K562 (cell line): ENCODE results near the gene SDHAF3. TPM values are rescaled to one million over a fixed set of nuclear protein-coding genes. Genes with fewer than 3 reads are reported as not detected.

Experiments used
- ATAC-seq: fragments of 200-7000 bp; cut with Tn5 transposase; 3 replicates; pipeline ENCODE4 v1.9.1; 2020; ENCODE audit warnings: moderate library complexity
- BruUV-seq: library from RNA; stranded (reverse); fragments of 400-500 nt; replicated peaks from 2 replicates; lab custom pipeline; 2021; lab: Mats Ljungman, UMichigan
- CTCF ChIA-PET: fragments of 300-600 bp; formaldehyde crosslinking; extraction: SDS; loops from one replicate; lab custom pipeline; 2021; ENCODE audit warnings: low intra/inter-chr PET ratio; lab: Yijun Ruan, JAX
- POLR2A ChIA-PET: fragments of 300-600, 350-650 bp; sonication (Branson Sonifier 250); formaldehyde crosslinking; extraction: SDS; loops from one replicate; lab custom pipeline; 2021; ENCODE audit warnings: antibody characterized with exemption, inconsistent platforms; lab: Yijun Ruan, JAX
- DNase-seq, 4 experiments: peaks; one replicate each; pipeline versions ENCODE4 v3.0.0 to v3.0.0-alpha.2; 2011 to 2018; ENCODE audit warnings: low spot score in 3 of 4, mixed read lengths in 3 of 4; ENCODE audit errors: extremely low read depth in 1 of 4
- FAIRE-seq: peaks from 2 replicates; lab custom pipeline; 2011; peaks lifted over from hg19 to GRCh38; lab: Jason Lieb, UNC
- H2AFZ ChIP-seq: 2 replicates; pipeline ENCODE4 v1.6.0; 2011; ENCODE audit warnings: low read depth, low read length, control low read depth, inconsistent platforms
- H3K27ac ChIP-seq: fragments of 200-600 bp; 3 replicates; pipeline ENCODE4 v1.8.0; 2011; ENCODE audit warnings: low read depth, mild to moderate bottlenecking, control low read depth, inconsistent platforms, low read length, moderate library complexity, mixed read lengths; ENCODE audit errors: extremely low read depth
- H3K27me3 ChIP-seq, 2 experiments: fragments of 300-600 bp in 1 of 2; 2 replicates in 1 of 2; 3 replicates in 1 of 2; pipeline versions ENCODE4 v1.6.0 to v1.8.0; 2011; ENCODE audit warnings: inconsistent platforms in 2 of 2, low read length in 2 of 2, mild to moderate bottlenecking in 1 of 2, mixed read lengths in 1 of 2, moderate library complexity in 1 of 2; ENCODE audit not compliant: control insufficient read depth in 2 of 2, insufficient read depth in 2 of 2
- H3K36me3 ChIP-seq: fragments of 300-600 bp; 3 replicates; pipeline ENCODE4 v1.8.0; 2011; ENCODE audit warnings: mild to moderate bottlenecking, low read length, inconsistent platforms; ENCODE audit not compliant: control insufficient read depth, insufficient read depth
- H3K4me1 ChIP-seq, 2 experiments: fragments of 200-600 bp in 1 of 2; replicated peaks in 1 of 2; 2 replicates in 1 of 2; 3 replicates in 1 of 2; pipeline versions ENCODE4 v1.5.1 to v1.8.0; 2011; ENCODE audit warnings: inconsistent platforms in 2 of 2, low read length in 2 of 2, mild to moderate bottlenecking in 1 of 2, mixed read lengths in 1 of 2, moderate library complexity in 1 of 2; ENCODE audit not compliant: control insufficient read depth in 2 of 2, insufficient read depth in 2 of 2
- H3K4me2 ChIP-seq: 2 replicates; pipeline ENCODE4 v1.6.1; 2011; ENCODE audit warnings: low read length, control low read depth, inconsistent platforms, mixed read lengths; ENCODE audit not compliant: insufficient read depth
- H3K4me3 ChIP-seq: fragments of 200-600 bp; sonication (generic), shearing (Covaris generic); 2 replicates; pipeline ENCODE4 v1.5.1; 2016; ENCODE audit warnings: control low read depth, inconsistent platforms
- H3K79me2 ChIP-seq: fragments of 200-600 bp; 3 replicates; pipeline ENCODE4 v1.8.0; 2011; ENCODE audit warnings: low read length, inconsistent platforms; ENCODE audit not compliant: control insufficient read depth, insufficient read depth
- H3K9ac ChIP-seq, 2 experiments: 2 replicates each; pipeline versions ENCODE4 v1.6.0 to v1.6.1; 2011; ENCODE audit warnings: low read depth in 2 of 2, low read length in 2 of 2, control low read depth in 1 of 2, inconsistent platforms in 1 of 2, mild to moderate bottlenecking in 1 of 2, mixed read lengths in 1 of 2; ENCODE audit not compliant: insufficient read depth in 1 of 2
- H3K9me1 ChIP-seq: one replicate; pipeline ENCODE4 v1.6.0; 2011; ENCODE audit warnings: inconsistent platforms, mild to moderate bottlenecking, low read length, moderate library complexity; ENCODE audit not compliant: control insufficient read depth, insufficient read depth
- H3K9me3 ChIP-seq: replicated peaks from 2 replicates; pipeline ENCODE4 v1.5.1; 2011; ENCODE audit warnings: low read depth, low read length, inconsistent platforms; ENCODE audit not compliant: control insufficient read depth, insufficient read depth
- H4K20me1 ChIP-seq: replicated peaks from 2 replicates; pipeline ENCODE4 v1.6.1; 2011; ENCODE audit warnings: low read length, inconsistent platforms, mixed read lengths; ENCODE audit not compliant: control insufficient read depth, insufficient read depth
- DNMT1 ChIP-seq: fragments of 450-650 bp; IDR thresholded peaks from 2 replicates; pipeline ENCODE4 v1.6.1; 2016; ENCODE audit warnings: antibody characterized with exemption, mild to moderate bottlenecking
- E2F4 ChIP-seq: sonication (generic); formaldehyde crosslinking; IDR thresholded peaks from 2 replicates; pipeline ENCODE4 v1.8.0; 2022; ENCODE audit warnings: mild to moderate bottlenecking, low read depth, missing genetic modification reagents
- NFIC ChIP-seq: fragments of 450-650 bp; IDR thresholded peaks from 2 replicates; pipeline ENCODE4 v1.6.1; 2017; ENCODE audit warnings: mild to moderate bottlenecking, inconsistent platforms
- PCBP1 ChIP-seq: fragments of 200-400 bp; formaldehyde crosslinking; IDR thresholded peaks from 2 replicates; pipeline ENCODE4 v1.6.1; 2018; ENCODE audit warnings: mild to moderate bottlenecking, low read depth, low read length; ENCODE audit not compliant: poor library complexity, severe bottlenecking
- POLR3A ChIP-seq: IDR thresholded peaks from 2 replicates; pipeline ENCODE4 v1.6.1; 2011; ENCODE audit warnings: borderline replicate concordance, mild to moderate bottlenecking, moderate library complexity; ENCODE audit not compliant: insufficient read length, insufficient read depth; ENCODE audit errors: extremely low read depth
- SIN3A ChIP-seq, 2 experiments: fragments of 150-350 bp in 1 of 2; IDR thresholded peaks; 2 replicates each; pipeline ENCODE4 v1.6.1; 2011 to 2016; ENCODE audit warnings: borderline replicate concordance in 2 of 2, low read depth in 2 of 2, low read length in 2 of 2, mild to moderate bottlenecking in 2 of 2, moderate library complexity in 2 of 2; ENCODE audit not compliant: control insufficient read depth in 1 of 2
- SMAD2 ChIP-seq: fragments of 150-350 bp; IDR thresholded peaks from 2 replicates; pipeline ENCODE4 v1.6.1; 2014; ENCODE audit warnings: low read depth, mild to moderate bottlenecking, low read length
- SMAD4 ChIP-seq: fragments of 250-450 bp; sonication (Bioruptor Pico); conservative IDR thresholded peaks from 2 replicates; pipeline ENCODE4 v1.8.0; 2021; ENCODE audit warnings: inconsistent platforms, mild to moderate bottlenecking, moderate library complexity
- STAT5A ChIP-seq: IDR thresholded peaks from 2 replicates; pipeline ENCODE4 v1.6.1; 2012; ENCODE audit warnings: low read length, inconsistent platforms, borderline replicate concordance
- TAF7 ChIP-seq: fragments of 450-650 bp; IDR thresholded peaks from 2 replicates; pipeline ENCODE4 v1.6.1; 2016; ENCODE audit warnings: missing genetic modification characterization, missing compliant biosample characterization
- ZNF12 ChIP-seq: sonication (generic); formaldehyde crosslinking; IDR thresholded peaks from 2 replicates; pipeline ENCODE4 v1.4.0; 2020; ENCODE audit warnings: mild to moderate bottlenecking, missing genetic modification reagents
- ZNF232 ChIP-seq: sonication (generic); formaldehyde crosslinking; IDR thresholded peaks from 2 replicates; pipeline ENCODE4 v1.8.0; 2022; ENCODE audit warnings: mild to moderate bottlenecking, missing genetic modification reagents
- ZNF311 ChIP-seq: fragments of 250-450 bp; sonication (Bioruptor Pico); IDR thresholded peaks from 2 replicates; pipeline ENCODE4 v1.4.0; 2020; ENCODE audit warnings: mild to moderate bottlenecking, moderate library complexity
- WGBS: fragments of 100-300 bp; shearing (Covaris generic); methylation state at CpG from one replicate; pipeline ENCODE4 v1.1.6; 2016; ENCODE audit warnings: low coverage, mixed read lengths; ENCODE audit not compliant: insufficient coverage; ENCODE audit errors: missing lambda C conversion rate; 5-methylcytosine and 5-hydroxymethylcytosine counted together
- in situ Hi-C: fragments of 300-500 bp; cut with MboI; formaldehyde crosslinking; loops from 4 replicates; pipeline ENCODE4 v1.15.0; 2018; ENCODE audit warnings: inconsistent platforms, mixed read lengths
- intact Hi-C: fragments of 100-400 bp; cut with micrococcal nuclease; formaldehyde crosslinking; loops from 2 replicates; pipeline ENCODE4 v1.14.2; 2022
- polyA plus RNA-seq, 8 experiments: library from polyadenylated mRNA; depleted of rRNA in 4 of 8; stranded (reverse) in 5 of 8; unstranded in 3 of 8; fragments of >200 nt; fragmentation: Nextera tagmentation in 2 of 8; fragmentation: Illumina TruSeq in 1 of 8; extraction: Ambion mirVana in 2 of 8; extraction: Trizol in 1 of 8; gene quantifications; 2 replicates each; pipeline versions ENCODE4 v1.2.1 to v1.2.3, GENCODE V29; 2011 to 2014; ENCODE audit warnings: inconsistent platforms in 1 of 8, missing spikeins in 1 of 8
- total RNA-seq, 7 experiments: library from RNA; depleted of rRNA in 6 of 7; stranded (reverse); fragments of >200 nt in 6 of 7; fragmentation: Illumina TruSeq in 2 of 7; extraction: Trizol in 2 of 7; gene quantifications; 2 replicates each; pipeline versions ENCODE4 v1.2.1 to v1.2.3, GENCODE V29; 2011 to 2021; ENCODE audit warnings: low replicate concordance in 1 of 7
- TF ChIP-seq, protein P1 (sequence below): fragments of 250-450 bp; sonication (Bioruptor Pico); IDR thresholded peaks from 2 replicates; pipeline ENCODE4 v1.8.0; 2022; ENCODE audit warnings: inconsistent platforms, mild to moderate bottlenecking, moderate library complexity, borderline replicate concordance

The SDHAF3 gene
- total and polyA plus RNA-seq, 9 of the 15 experiments (the other 6 are each of a cell fraction or from before 2014, with no cell fraction given) = 51.5 to 403 (median 145) TPM

- 0% methylated on average over 3 of the region's 3 CpGs for WGBS
- CTCF ChIA-PET = no interaction called here
- in situ Hi-C loops (no loop called here), intact Hi-C loops (no loop called here)
- Histone ChIP-seq H3K27me3 (peaks cover 5 to 21% of the 10 kb centered on the region in 2 experiments; a peak in 4 of 5 replicates), H3K27ac (no peak overlapping the region), H4K20me1 (no peaks in the 10 kb centered on the region), H3K9me3 (no peaks in the 10 kb centered on the region), H3K79me2 (no peaks in the 10 kb centered on the region), H3K4me2 (no peak overlapping the region), H3K9ac (no peak overlapping the region), H3K36me3 (no peaks in the 10 kb centered on the region), H3K4me1 (no peaks in the 10 kb centered on the region), H3K4me3 (no peak overlapping the region), H3K9me1 (no peaks in the 10 kb centered on the region), H2AFZ (no peak overlapping the region)
- TF ChIP-seq SIN3A (IDR thresholded peaks at IDR 0.05; ENCODE audit: borderline replicate concordance in 2 of 2, control insufficient read depth in 1 of 2, low read depth in 2 of 2, low read length in 2 of 2) = no peak
- TF ChIP-seq TAF7 (tag) = no peak
- ATAC-seq = no peak
- FAIRE-seq = no peak
- no peak for DNase-seq
- POLR2A ChIA-PET = interaction anchor here (0.8 kb wide), 1 partner anchor 60 kb away, joined by 3 read pairs; no protein-coding TSS in a partner anchor
- no TSS peak for BruUV-seq
Observed at GRCh38 chr7:97094284-97094930, 23.1 kb upstream of the SDHAF3 start.

DNA sequence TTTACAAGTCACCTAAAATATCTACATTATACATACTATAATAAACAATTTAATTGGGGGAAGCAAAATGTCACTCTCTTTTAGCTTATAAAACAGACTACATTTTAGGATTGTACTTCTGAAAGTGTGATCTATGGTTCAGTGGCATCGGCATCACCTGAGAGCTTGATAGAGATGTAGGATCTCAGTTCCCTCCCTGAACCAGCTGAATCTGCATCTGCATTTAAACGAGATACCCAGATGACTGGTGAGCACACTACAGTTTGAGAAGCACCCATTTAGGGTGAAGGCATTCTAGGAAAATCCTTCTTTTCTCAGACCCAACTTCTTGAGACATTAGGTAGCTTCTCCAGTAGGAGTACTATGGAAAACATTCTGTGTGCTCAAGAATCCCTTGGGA lies 21.5 kb upstream of the SDHAF3 start:
- H3K9ac ChIP-seq = no peak overlapping the region
- no peaks in the 10 kb centered on the region for H3K4me1 ChIP-seq
- DNase-seq = no peak
- peaks cover 0 to 17% of the 10 kb centered on the region in 2 experiments; a peak in 4 of 5 replicates for H3K27me3 ChIP-seq
- no peak overlapping the region for H3K4me3 ChIP-seq
- no peak for FAIRE-seq
- H3K79me2 ChIP-seq = no peaks in the 10 kb centered on the region
- no peaks in the 10 kb centered on the region for H3K9me1 ChIP-seq
- no peak overlapping the region for H3K27ac ChIP-seq
- H3K9me3 ChIP-seq = no peaks in the 10 kb centered on the region
- H3K36me3 ChIP-seq = no peaks in the 10 kb centered on the region
- BruUV-seq = no TSS peak
- ChIA-PET CTCF (no interaction called here), POLR2A (no interaction called here)
- intact Hi-C loops (no loop called here), in situ Hi-C loops (no loop called here)
- H4K20me1 ChIP-seq = no peaks in the 10 kb centered on the region
- 7% methylated on average over 2 of the region's 2 CpGs for WGBS
- H2AFZ ChIP-seq = no peak overlapping the region
- no peak overlapping the region for H3K4me2 ChIP-seq
- ATAC-seq = no peak
- TF ChIP-seq E2F4 (CRISPR knock-in tag) (no peak), NFIC (no peak), ZNF232 (no peak), ZNF311 (CRISPR knock-in tag) (no peak), POLR3A (no peak), SMAD2 (no peak), ZNF12 (CRISPR knock-in tag) (no peak), STAT5A (no peak), SMAD4 (CRISPR knock-in tag) (no peak), DNMT1 (no peak), PCBP1 (no peak)
- TF ChIP-seq, protein P1, sequence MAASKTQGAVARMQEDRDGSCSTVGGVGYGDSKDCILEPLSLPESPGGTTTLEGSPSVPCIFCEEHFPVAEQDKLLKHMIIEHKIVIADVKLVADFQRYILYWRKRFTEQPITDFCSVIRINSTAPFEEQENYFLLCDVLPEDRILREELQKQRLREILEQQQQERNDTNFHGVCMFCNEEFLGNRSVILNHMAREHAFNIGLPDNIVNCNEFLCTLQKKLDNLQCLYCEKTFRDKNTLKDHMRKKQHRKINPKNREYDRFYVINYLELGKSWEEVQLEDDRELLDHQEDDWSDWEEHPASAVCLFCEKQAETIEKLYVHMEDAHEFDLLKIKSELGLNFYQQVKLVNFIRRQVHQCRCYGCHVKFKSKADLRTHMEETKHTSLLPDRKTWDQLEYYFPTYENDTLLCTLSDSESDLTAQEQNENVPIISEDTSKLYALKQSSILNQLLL (CRISPR knock-in tag) = no peak
